Upper lobe of left lung (tissue), 6 donors: Measurements from ENCODE around the gene TCF12. TPM values are rescaled to one million over a fixed set of nuclear protein-coding genes. Genes with fewer than 3 reads are reported as not detected.

ENCODE experiments used
- ATAC-seq, 2 donors: fragments of 200-7000 bp; cut with Tn5 transposase; one replicate each; pipeline ENCODE4 v1.9.1; 2022; ENCODE audit warnings: mild to moderate bottlenecking in 2 of 2, moderate library complexity in 2 of 2; ENCODE audit not compliant: low FRiP score in 2 of 2
- DNase-seq, 2 donors: peaks; one replicate each; pipeline ENCODE4 v3.0.0-alpha.2; 2019 to 2020
- H3K27ac ChIP-seq, 4 donors: fragments of 200-600 bp; sonication (generic); one replicate each; pipeline ENCODE4 v1.5.1; 2016 to 2019
- H3K27me3 ChIP-seq, 4 donors: fragments of 200-600 bp; sonication (generic); one replicate each; pipeline ENCODE4 v1.5.1; 2017 to 2019
- H3K36me3 ChIP-seq, 4 donors: fragments of 200-600 bp; sonication (generic); one replicate each; pipeline ENCODE4 v1.5.1; 2016 to 2019
- H3K4me1 ChIP-seq, 4 donors: fragments of 200-600 bp; sonication (generic); one replicate each; pipeline ENCODE4 v1.5.1; 2018 to 2019
- H3K4me3 ChIP-seq, 4 donors: fragments of 200-600 bp; sonication (generic); one replicate each; pipeline ENCODE4 v1.5.1; 2017 to 2019; ENCODE audit warnings: mild to moderate bottlenecking in 2 of 4, moderate library complexity in 1 of 4
- H3K9me3 ChIP-seq, 4 donors: fragments of 200-600 bp; sonication (generic); one replicate each; pipeline ENCODE4 v1.5.1; 2018 to 2019
- CTCF ChIP-seq, 6 experiments: fragments of 450-650 bp in 4 of 6; fragments of 200-600 bp in 2 of 6; sonication (generic) in 2 of 6; IDR thresholded peaks; one replicate each; pipeline ENCODE4 v1.5.1; 2016 to 2019; ENCODE audit warnings: antibody characterized with exemption in 6 of 6
- EP300 ChIP-seq, 4 donors: sonication (generic); formaldehyde crosslinking; IDR thresholded peaks; one replicate each; pipeline ENCODE4 v1.5.1; 2017; ENCODE audit warnings: antibody characterized with exemption in 4 of 4, control low read depth in 2 of 4
- POLR2A ChIP-seq, 4 donors: fragments of 450-650 bp; IDR thresholded peaks; one replicate each; pipeline ENCODE4 v1.5.1; 2016 to 2017; ENCODE audit warnings: antibody characterized with exemption in 4 of 4, mild to moderate bottlenecking in 2 of 4
- POLR2AphosphoS5 ChIP-seq, 2 donors: sonication (generic); formaldehyde crosslinking; IDR thresholded peaks; one replicate each; pipeline ENCODE4 v1.5.1; 2017; ENCODE audit warnings: antibody characterized with exemption in 2 of 2
- WGBS, 2 donors: methylation state at CpG; one replicate each; pipeline ENCODE4 v1.1.5; 2017 to 2018; 5-methylcytosine and 5-hydroxymethylcytosine counted together
- total RNA-seq, 6 donors: library from RNA; depleted of rRNA in 4 of 6; stranded (reverse); fragments of >200 nt in 4 of 6; gene quantifications; one replicate each; pipeline versions ENCODE4 v1.1.0 to v1.2.1, GENCODE V29; 2016 to 2021
- donor health status: DM: no; HTN: no; CAD: no; lungs with moderate emphysema.
- donor health status: DM: no; HTN: yes; CAD: no; lungs with severe emphysema.

TCF12 gene
- total RNA-seq, 6 donors from 2014 or later = 74.5 to 257 (median 103) TPM

DNA sequence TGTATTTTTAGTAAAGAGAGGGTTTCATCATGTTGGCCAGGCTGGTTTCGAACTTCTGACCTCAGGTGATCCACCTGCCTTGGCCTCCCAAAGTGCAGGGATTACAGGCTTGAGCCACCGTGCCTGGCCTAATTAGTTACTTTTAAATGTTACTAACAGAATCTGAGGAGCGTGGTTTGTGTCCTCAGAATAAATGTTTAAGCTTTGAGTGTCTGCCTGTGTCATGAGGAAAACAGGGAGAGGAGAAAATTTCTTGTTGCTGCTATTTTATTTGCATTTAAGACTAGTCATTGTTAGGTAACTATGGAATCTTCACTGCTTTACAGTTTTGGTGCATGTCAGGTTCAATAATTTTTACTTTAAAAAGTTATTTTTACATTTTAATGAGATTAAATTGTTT lies 68.8 kb downstream of the TCF12 start:
- Histone ChIP-seq H3K27ac (no peak overlapping the region), H3K36me3 (no peaks in the 10 kb centered on the region), H3K4me3 (no peak overlapping the region), H3K4me1 (peaks cover 26 to 42% (median 33%) of the 10 kb centered on the region in 4 donors), H3K9me3 (no peaks in the 10 kb centered on the region), H3K27me3 (no peaks in the 10 kb centered on the region)
- DNase-seq (no peak), ATAC-seq (no peak)
- TF ChIP-seq EP300 (IDR thresholded peaks at IDR 0.05) (no peak), POLR2AphosphoS5 (IDR thresholded peaks at IDR 0.05) (no peak), POLR2A (IDR thresholded peaks at IDR 0.05) (no peak), CTCF (IDR thresholded peaks at IDR 0.05) (no peak)
- WGBS, 2 donors = 87 to 89% methylated on average over 3 of the region's 3 CpGs

- no peaks in the 10 kb centered on the region for H3K27me3 ChIP-seq
- DNase-seq (no peak), ATAC-seq (no peak)
- no peak for TF ChIP-seq EP300 (IDR thresholded peaks at IDR 0.05)
- TF ChIP-seq CTCF (IDR thresholded peaks at IDR 0.05) = no peak
- TF ChIP-seq POLR2A (IDR thresholded peaks at IDR 0.05) = no peak
- H3K9me3 ChIP-seq = no peaks in the 10 kb centered on the region
- H3K4me3 ChIP-seq = no peak overlapping the region
- H3K36me3 ChIP-seq = no peaks in the 10 kb centered on the region
- no peak overlapping the region for H3K27ac ChIP-seq
- H3K4me1 ChIP-seq = peaks cover 25 to 36% (median 30%) of the 10 kb centered on the region in 4 donors
Observed at GRCh38 chr15:56988219-56988618, 69.8 kb downstream of the TCF12 start.

GRCh38 chr15:56989411-56989924 lies 71.0 kb downstream of the TCF12 start:
- TF ChIP-seq POLR2A (IDR thresholded peaks at IDR 0.05) (no peak), EP300 (IDR thresholded peaks at IDR 0.05) (no peak), CTCF (IDR thresholded peaks at IDR 0.05) (no peak), POLR2AphosphoS5 (IDR thresholded peaks at IDR 0.05) (no peak)
- peak in 1 of 2 donors; percentile 38 for ATAC-seq
- peaks cover 22 to 31% (median 27%) of the 10 kb centered on the region in 4 donors for H3K4me1 ChIP-seq

DNA sequence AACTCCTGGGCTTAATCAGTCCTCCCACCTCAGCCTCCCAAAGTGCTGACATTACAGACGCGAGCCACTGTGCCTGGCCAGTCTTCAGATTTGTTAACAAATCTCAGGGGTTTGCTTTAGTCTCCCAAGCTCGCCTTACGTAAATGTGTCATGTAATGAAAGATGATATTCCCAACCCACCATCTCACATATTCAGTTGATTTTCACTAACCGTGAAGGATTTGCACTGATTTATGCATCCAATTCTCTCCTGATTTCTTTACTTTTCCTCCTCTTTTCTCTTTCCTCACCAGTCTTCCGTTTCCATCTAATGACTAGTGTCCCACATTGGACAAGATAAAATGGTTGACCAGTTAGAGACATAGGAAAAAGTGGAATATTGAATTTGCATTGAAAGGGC lies 72.6 kb downstream of the TCF12 start:
- Histone ChIP-seq H3K27ac (no peak overlapping the region), H3K4me3 (no peak overlapping the region), H3K27me3 (no peaks in the 10 kb centered on the region), H3K36me3 (no peaks in the 10 kb centered on the region), H3K9me3 (no peaks in the 10 kb centered on the region), H3K4me1 (peaks cover 15 to 20% (median 17%) of the 10 kb centered on the region in 4 donors)
- 95 to 98% methylated on average over 6 of the region's 6 CpGs for WGBS, 2 donors
- DNase-seq = no peak
- ATAC-seq = no peak
- TF ChIP-seq POLR2AphosphoS5 (IDR thresholded peaks at IDR 0.05) (no peak), CTCF (IDR thresholded peaks at IDR 0.05) (no peak), POLR2A (IDR thresholded peaks at IDR 0.05) (no peak), EP300 (IDR thresholded peaks at IDR 0.05) (no peak)

More at GRCh38 chr15:56989411-56989924, 71.0 kb downstream of the TCF12 start:
- no peaks in the 10 kb centered on the region for H3K27me3 ChIP-seq
- no peaks in the 10 kb centered on the region for H3K36me3 ChIP-seq
- 26 to 55% methylated on average over 1 of the region's 1 CpG for WGBS, 2 donors
- H3K4me3 ChIP-seq = no peak overlapping the region
- no peaks in the 10 kb centered on the region for H3K9me3 ChIP-seq
- H3K27ac ChIP-seq = no peak overlapping the region
- DNase-seq = no peak

DNA sequence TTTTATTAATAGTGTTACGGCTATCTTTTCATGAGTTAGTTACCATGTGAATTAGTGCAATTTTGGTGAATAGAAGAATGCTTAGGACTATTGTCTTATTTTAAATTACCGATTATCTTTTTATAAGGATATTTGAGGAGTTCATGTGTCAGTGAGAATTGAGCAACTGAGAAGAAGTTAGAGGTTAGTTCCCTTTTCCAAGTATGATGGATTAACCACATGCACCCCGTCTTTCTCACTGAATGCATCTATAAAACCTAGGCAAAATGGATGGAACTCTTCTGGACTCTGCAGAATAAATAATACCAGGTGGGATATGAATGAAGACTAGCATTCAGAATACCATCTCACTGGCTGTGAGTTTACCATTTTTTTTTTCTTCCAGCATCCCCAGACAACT lies 74.3 kb downstream of the TCF12 start:
- DNase-seq (no peak), ATAC-seq (no peak)
- Histone ChIP-seq H3K4me1 (peaks cover 15 to 19% (median 16%) of the 10 kb centered on the region in 4 donors), H3K27ac (no peak overlapping the region), H3K36me3 (no peaks in the 10 kb centered on the region), H3K9me3 (no peaks in the 10 kb centered on the region), H3K27me3 (no peaks in the 10 kb centered on the region), H3K4me3 (no peak overlapping the region)
- no peak for TF ChIP-seq EP300 (IDR thresholded peaks at IDR 0.05)
- no peak for TF ChIP-seq CTCF (IDR thresholded peaks at IDR 0.05)
- no peak for TF ChIP-seq POLR2AphosphoS5 (IDR thresholded peaks at IDR 0.05)
- TF ChIP-seq POLR2A (IDR thresholded peaks at IDR 0.05) = no peak
- 72 to 75% methylated on average over 3 of the region's 3 CpGs for WGBS, 2 donors
